Fibroblast of skin of left biceps (primary cell): ENCODE results near the gene TOMM6.

Experiments used
- DNase-seq, 2 experiments: peaks; one replicate each; pipeline ENCODE4 v3.0.0-alpha.2; 2013; ENCODE audit warnings: low read depth in 2 of 2

Gene TOMM6

GRCh38 chr6:41823178-41823577 lies 35.7 kb downstream of the TOMM6 start:
- no peak for DNase-seq

GRCh38 chr6:41824571-41825569 lies 37.4 kb downstream of the TOMM6 start:
- DNase-seq, result no peak

GRCh38 chr6:41826343-41827022 lies 39.0 kb downstream of the TOMM6 start:
- DNase-seq, result no peak

GRCh38 chr6:41832263-41832662 lies 44.8 kb downstream of the TOMM6 start:
- no peak for DNase-seq

GRCh38 chr6:41836022-41836659 lies 48.6 kb downstream of the TOMM6 start:
- no peak for DNase-seq

- no peak for DNase-seq
These were observed 49.2 kb downstream of the TOMM6 start for GRCh38 chr6:41836660-41837052.
